ENCODE measurements around the gene UTP25.

The UTP25 gene

DNA sequence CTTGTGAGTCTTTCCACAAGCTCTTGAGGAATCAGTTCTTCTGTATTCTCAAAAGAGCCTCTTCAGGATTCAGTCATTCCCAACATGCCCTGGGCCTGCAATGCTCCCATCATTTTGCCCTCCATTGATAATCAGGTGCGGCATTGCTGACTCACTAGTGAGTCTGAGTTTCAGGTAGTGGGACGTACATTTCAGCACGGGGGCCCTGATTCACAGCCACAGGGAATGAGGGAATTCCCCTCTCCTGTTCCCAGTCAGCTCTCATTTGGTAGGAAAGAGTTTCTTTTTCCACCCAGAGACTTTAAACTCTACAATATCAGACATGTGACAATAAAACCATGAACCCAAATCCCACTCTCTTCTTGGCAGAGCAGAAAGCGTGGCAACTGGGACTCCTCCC is 18.2 kb upstream of the UTP25 start:
- Histone ChIP-seq H3K9me3 (ENCODE audit: control insufficient read depth, insufficient read depth, low read length) (no peaks in the 10 kb centered on the region), H3K9me2 (replicated peaks; ENCODE audit: control insufficient read depth, low read length) (no peaks in the 10 kb centered on the region), H3K27me3 (ENCODE audit: control insufficient read depth, low read length) (no peaks in the 10 kb centered on the region), H3K4me3 (ENCODE audit: low read length) (no peak overlapping the region), H3K36me3 (ENCODE audit: control insufficient read depth, low read length) (no peaks in the 10 kb centered on the region), H3K27ac (ENCODE audit: low read depth, low read length) (no peak overlapping the region), H3K79me2 (ENCODE audit: control insufficient read depth, low read length) (no peaks in the 10 kb centered on the region), H3F3A (ENCODE audit: control insufficient read depth, insufficient read depth) (no peaks in the 10 kb centered on the region), H3K4me1 (ENCODE audit: control insufficient read depth, low read length) (peaks cover 5% of the 10 kb centered on the region; the same call in 1 of the 2 replicates), H4K20me1 (ENCODE audit: control insufficient read depth, insufficient read depth, low read depth, low read length) (no peaks in the 10 kb centered on the region), H3K4me2 (ENCODE audit: low read length) (no peak overlapping the region)
- TF ChIP-seq, protein P1, sequence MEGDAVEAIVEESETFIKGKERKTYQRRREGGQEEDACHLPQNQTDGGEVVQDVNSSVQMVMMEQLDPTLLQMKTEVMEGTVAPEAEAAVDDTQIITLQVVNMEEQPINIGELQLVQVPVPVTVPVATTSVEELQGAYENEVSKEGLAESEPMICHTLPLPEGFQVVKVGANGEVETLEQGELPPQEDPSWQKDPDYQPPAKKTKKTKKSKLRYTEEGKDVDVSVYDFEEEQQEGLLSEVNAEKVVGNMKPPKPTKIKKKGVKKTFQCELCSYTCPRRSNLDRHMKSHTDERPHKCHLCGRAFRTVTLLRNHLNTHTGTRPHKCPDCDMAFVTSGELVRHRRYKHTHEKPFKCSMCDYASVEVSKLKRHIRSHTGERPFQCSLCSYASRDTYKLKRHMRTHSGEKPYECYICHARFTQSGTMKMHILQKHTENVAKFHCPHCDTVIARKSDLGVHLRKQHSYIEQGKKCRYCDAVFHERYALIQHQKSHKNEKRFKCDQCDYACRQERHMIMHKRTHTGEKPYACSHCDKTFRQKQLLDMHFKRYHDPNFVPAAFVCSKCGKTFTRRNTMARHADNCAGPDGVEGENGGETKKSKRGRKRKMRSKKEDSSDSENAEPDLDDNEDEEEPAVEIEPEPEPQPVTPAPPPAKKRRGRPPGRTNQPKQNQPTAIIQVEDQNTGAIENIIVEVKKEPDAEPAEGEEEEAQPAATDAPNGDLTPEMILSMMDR (IDR thresholded peaks at IDR 0.05; ENCODE audit: low read depth, low read length, poor library complexity, severe bottlenecking): no peak
- no peak for TF ChIP-seq EZH2phosphoT487 (IDR thresholded peaks at IDR 0.05; ENCODE audit: borderline replicate concordance, low read length)

DNA sequence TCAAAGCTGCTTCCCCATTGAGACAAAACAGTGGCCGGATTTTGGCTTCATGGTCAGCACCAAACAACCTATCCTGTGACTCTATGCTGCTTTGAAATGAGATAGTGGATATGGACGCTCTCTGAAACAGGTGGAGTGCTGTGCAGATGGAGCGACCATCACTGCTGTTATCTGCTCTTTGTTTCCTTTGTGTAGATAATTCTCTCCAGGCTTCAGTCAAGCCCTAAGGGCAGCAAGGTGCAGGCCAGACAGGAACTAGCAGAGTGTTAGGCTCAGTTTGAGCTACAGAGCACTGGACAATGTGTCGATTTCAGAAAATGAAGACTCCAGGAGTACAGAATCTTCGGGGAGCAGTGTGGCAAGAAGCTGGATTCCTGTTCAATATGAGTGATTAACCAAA is 17.0 kb upstream of the UTP25 start:
- H3K9me3 ChIP-seq (ENCODE audit: control insufficient read depth, insufficient read depth, low read length): no peaks in the 10 kb centered on the region
- H3K27ac ChIP-seq (ENCODE audit: low read depth, low read length): no peak overlapping the region
- no peak overlapping the region for H3K4me3 ChIP-seq (ENCODE audit: low read length)
- peaks cover 5% of the 10 kb centered on the region; the same call in 1 of the 2 replicates for H3K4me1 ChIP-seq (ENCODE audit: control insufficient read depth, low read length)
- no peaks in the 10 kb centered on the region for H4K20me1 ChIP-seq (ENCODE audit: control insufficient read depth, insufficient read depth, low read depth, low read length)
- H3F3A ChIP-seq (ENCODE audit: control insufficient read depth, insufficient read depth): no peaks in the 10 kb centered on the region
- TF ChIP-seq, protein P1 (IDR thresholded peaks at IDR 0.05; ENCODE audit: low read depth, low read length, poor library complexity, severe bottlenecking): no peak
- TF ChIP-seq EZH2phosphoT487 (IDR thresholded peaks at IDR 0.05; ENCODE audit: borderline replicate concordance, low read length): no peak
- no peak overlapping the region for H3K4me2 ChIP-seq (ENCODE audit: low read length)
- H3K79me2 ChIP-seq (ENCODE audit: control insufficient read depth, low read length): no peaks in the 10 kb centered on the region
- no peaks in the 10 kb centered on the region for H3K9me2 ChIP-seq (replicated peaks; ENCODE audit: control insufficient read depth, low read length)
- H3K27me3 ChIP-seq (ENCODE audit: control insufficient read depth, low read length): no peaks in the 10 kb centered on the region
- no peaks in the 10 kb centered on the region for H3K36me3 ChIP-seq (ENCODE audit: control insufficient read depth, low read length)

DNA sequence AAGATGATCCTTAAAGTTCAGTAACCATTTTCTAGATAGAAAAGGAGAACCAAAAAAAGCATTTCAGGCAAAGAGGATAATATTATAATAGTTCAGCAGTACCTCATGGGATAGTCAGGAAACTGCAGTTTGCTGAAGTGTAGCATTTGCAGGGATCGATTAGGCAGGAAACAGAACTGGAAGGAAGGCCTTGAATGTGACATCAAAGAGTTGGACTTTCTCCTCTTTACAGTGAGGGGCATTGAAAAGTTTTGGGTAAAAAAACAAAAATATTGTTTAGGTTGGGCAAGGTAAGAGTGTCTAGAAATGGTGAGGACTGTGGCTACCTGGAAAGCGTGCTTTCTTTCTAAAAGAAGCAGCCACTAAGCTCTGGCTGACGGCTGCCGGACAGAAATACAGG is 13.9 kb upstream of the UTP25 start:
- Histone ChIP-seq H3K79me2 (ENCODE audit: control insufficient read depth, low read length) (no peaks in the 10 kb centered on the region), H3K4me2 (ENCODE audit: low read length) (no peak overlapping the region), H3K27ac (ENCODE audit: low read depth, low read length) (no peak overlapping the region), H3K9me3 (ENCODE audit: control insufficient read depth, insufficient read depth, low read length) (no peaks in the 10 kb centered on the region), H3F3A (ENCODE audit: control insufficient read depth, insufficient read depth) (no peaks in the 10 kb centered on the region), H3K27me3 (ENCODE audit: control insufficient read depth, low read length) (peaks cover 8% of the 10 kb centered on the region; the same call in 1 of the 2 replicates), H4K20me1 (ENCODE audit: control insufficient read depth, insufficient read depth, low read depth, low read length) (no peaks in the 10 kb centered on the region), H3K36me3 (ENCODE audit: control insufficient read depth, low read length) (no peaks in the 10 kb centered on the region), H3K4me1 (ENCODE audit: control insufficient read depth, low read length) (no peaks in the 10 kb centered on the region), H3K9me2 (replicated peaks; ENCODE audit: control insufficient read depth, low read length) (no peaks in the 10 kb centered on the region), H3K4me3 (ENCODE audit: low read length) (no peak overlapping the region)
- TF ChIP-seq, protein P1 (IDR thresholded peaks at IDR 0.05; ENCODE audit: low read depth, low read length, poor library complexity, severe bottlenecking): no peak
- no peak for TF ChIP-seq EZH2phosphoT487 (IDR thresholded peaks at IDR 0.05; ENCODE audit: borderline replicate concordance, low read length)
